GM19193 (cell line): ENCODE results near the gene GP1BB.

Experiments
- POLR2A ChIP-seq: IDR thresholded peaks from 4 replicates; pipeline ENCODE4 v1.6.1; 2011; ENCODE audit not compliant: insufficient read depth, insufficient read length; ENCODE audit errors: extremely low read depth

GP1BB gene

GRCh38 chr22:19705181-19705934 is 18.0 kb upstream of the GP1BB start:
- no peak for TF ChIP-seq POLR2A

DNA sequence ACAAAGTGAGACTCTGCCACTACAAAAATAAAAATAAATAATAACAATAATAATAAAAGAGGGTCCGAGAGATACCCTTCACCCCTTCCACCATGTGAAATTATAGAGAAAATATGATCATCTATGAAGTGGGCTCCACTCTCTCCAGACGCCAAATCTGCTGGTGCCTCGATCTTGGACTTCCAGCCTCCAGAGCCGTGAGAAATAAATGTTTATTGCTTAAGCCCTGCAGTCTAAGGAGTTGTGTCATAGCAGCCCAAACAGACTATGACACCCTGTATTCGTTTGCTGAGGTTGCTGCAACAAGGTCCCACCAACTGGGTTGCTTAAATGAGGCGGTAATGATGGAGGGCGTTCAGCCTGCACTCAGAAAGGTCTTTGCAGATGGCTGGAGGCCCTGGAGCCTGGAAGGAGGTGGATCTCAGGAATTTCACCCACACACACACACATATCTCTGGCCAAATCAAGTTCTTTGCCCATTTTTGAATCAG is 16.6 kb upstream of the GP1BB start:
- TF ChIP-seq POLR2A, result no peak

GRCh38 chr22:19707347-19708290 is 15.7 kb upstream of the GP1BB start:
- TF ChIP-seq POLR2A, result no peak

GRCh38 chr22:19708321-19709011 is 14.9 kb upstream of the GP1BB start:
- TF ChIP-seq POLR2A, result no peak

- no peak for TF ChIP-seq POLR2A
Observed at GRCh38 chr22:19709063-19709769, 14.1 kb upstream of the GP1BB start.

- TF ChIP-seq POLR2A, result no peak
Observed at GRCh38 chr22:19710020-19710768, 13.1 kb upstream of the GP1BB start.

GRCh38 chr22:19710769-19711106 is 12.6 kb upstream of the GP1BB start:
- TF ChIP-seq POLR2A, result no peak

DNA sequence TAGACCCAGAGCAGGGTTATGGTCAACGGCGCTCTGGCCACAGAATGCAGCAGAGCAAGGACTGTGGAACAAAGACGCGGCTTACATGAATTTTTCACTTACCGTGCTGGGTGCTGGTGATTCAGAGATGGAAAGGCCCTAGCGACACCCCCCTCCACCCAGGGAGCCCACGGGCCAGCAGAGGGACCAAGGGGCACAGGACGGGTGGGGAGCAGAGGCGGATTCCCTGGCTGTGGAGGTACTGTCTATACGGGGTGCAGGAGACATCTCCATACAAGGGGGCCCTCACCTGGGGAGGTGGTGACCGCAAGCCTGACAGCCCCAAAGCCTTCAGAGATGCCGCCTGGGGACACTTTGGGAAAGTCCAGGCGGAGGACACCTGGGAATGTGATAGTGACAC is 10.1 kb upstream of the GP1BB start:
- no peak for TF ChIP-seq POLR2A

DNA sequence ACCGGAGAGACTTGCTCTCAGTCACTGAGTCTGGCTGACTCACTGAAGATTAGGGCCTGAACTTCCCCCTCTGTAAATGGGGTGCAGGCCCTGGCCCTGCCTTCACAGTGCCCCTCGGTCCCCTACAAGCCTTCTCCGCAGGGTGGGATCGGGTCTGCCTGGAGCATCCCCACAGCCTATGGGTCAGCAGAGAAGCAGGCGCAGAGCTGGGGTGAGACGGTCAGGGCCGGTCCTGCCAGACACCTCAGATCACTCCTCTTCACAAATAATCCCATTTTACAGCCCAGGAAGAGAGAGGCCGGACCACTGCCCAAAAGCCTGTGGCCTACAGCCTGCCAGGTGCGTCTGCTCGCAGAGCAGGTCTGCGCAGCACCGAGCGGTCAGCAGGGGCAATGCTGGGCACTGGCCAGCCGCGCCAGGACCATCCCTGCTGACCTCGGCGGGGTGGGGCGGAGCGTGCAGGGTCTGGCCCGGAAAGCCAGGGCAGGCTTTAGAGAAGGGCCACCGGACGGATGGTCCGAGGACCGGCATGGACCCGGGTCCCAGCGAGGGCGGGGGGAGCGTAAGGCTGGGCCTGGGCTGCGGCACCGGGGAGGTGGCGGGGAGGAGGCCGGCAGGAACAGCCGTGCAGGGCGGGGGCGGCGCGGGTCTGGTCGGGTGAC is 9.6 kb upstream of the GP1BB start:
- TF ChIP-seq POLR2A, result no peak

DNA sequence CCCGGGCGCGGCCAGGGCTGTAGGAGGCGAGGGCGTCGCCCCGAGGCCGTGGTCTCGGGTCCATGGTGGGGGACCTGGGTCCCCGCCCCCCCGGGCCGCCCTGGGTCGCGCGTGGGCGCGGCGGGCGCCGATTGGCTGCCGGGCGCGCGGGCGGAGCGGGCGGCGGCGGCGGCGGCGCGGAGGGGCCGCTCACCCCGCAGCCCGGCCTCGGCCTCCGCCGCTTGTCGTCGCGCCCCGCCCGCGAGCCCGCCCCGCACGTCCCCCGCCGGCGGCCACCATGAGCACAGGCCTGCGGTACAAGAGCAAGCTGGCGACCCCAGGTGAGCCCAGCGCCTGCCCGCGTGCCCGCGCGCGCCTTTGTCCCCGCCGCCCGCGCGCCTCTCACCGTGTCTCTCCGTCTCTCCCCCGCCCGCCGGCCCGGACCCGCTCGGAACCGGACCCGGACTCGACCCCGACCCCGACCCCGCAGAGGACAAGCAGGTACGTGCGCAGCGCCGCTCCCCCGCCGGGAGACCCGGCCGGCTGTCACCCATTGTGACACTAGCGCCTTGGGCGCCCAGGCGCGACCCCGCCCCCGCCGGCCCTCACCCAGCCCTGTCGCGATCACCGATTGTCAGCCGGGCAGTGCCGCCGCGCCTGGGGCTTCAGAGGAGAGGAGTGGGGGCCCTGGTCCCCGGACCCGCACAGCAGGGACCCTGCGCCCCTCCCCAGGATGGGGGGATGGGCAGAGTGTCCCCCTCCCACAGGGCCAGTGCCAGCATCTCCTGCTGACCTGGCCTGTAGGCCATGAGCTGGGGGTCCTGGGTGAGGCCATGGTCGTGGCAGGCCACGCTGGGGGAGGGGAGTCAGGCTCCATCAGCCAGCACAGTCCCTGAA is 8.8 kb upstream of the GP1BB start, which contains the start of gene SEPTIN5:
SEPTIN5 (plus strand) TSS at position 192 of the 876 bp plus-strand sequence; CDS start at position 278, 86 bp downstream.
- TF ChIP-seq POLR2A, result no peak

- TF ChIP-seq POLR2A, result no peak
Observed at GRCh38 chr22:19715188-19715930, 8.0 kb upstream of the GP1BB start.

- TF ChIP-seq POLR2A, result no peak
Observed at GRCh38 chr22:19716041-19716828, 7.1 kb upstream of the GP1BB start.

- no peak for TF ChIP-seq POLR2A
Observed at GRCh38 chr22:19716829-19717105, 6.6 kb upstream of the GP1BB start.
